ENCODE data around the gene QRFP.

DNA sequence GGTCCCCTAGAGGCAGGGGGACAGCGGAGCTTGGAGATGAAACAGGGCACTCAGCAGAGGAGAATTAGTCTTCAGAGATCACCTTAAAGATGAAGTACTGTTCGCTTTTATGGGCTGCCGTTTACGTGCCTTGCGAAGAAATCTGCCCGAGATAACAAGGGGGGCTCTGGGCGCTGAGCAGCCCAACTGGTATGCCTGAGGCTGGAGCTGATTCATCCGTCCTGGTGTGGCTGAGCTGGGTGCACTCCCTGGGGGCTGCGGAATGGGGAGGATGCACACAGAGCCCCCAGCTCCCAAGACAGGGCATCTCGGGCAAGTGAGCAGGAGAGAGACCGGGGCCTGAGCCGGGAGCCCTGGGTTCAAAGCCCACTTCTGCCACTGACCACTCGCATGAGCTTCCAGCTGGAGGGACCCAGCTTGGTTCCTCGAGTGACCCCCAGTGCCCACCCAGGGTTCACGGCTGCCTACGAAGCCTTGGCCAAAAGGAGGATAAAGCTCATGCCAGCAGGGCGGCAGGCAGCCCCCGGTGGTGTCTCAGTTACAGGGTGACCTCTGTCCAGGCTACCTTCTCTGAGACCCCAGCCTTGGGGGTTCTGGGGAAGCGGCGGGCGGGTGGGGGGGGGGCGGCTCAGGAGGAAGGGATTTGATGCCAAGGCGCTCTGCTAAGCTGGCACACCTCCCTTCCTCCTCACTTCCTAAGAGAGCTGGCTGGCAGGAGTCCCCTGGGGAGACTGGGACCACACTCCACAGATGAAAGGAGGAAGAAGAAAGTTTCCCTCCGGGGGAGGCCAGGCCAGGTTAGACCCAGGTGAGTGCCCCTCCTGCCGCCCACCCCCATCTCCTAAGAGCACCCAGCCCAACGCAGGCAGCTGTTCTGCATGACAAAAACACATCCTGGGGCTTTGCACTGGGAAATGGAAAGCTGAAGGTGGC, 36.8 kb upstream of the QRFP start:
- TF ChIP-seq, protein P1, sequence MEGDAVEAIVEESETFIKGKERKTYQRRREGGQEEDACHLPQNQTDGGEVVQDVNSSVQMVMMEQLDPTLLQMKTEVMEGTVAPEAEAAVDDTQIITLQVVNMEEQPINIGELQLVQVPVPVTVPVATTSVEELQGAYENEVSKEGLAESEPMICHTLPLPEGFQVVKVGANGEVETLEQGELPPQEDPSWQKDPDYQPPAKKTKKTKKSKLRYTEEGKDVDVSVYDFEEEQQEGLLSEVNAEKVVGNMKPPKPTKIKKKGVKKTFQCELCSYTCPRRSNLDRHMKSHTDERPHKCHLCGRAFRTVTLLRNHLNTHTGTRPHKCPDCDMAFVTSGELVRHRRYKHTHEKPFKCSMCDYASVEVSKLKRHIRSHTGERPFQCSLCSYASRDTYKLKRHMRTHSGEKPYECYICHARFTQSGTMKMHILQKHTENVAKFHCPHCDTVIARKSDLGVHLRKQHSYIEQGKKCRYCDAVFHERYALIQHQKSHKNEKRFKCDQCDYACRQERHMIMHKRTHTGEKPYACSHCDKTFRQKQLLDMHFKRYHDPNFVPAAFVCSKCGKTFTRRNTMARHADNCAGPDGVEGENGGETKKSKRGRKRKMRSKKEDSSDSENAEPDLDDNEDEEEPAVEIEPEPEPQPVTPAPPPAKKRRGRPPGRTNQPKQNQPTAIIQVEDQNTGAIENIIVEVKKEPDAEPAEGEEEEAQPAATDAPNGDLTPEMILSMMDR (IDR thresholded peaks at IDR 0.05; ENCODE audit: insufficient read depth, low read length, poor library complexity, severe bottlenecking), result no peak
- TF ChIP-seq EZH2phosphoT487 (conservative IDR thresholded peaks at IDR 0.05; ENCODE audit: low read length), result no peak

Measured in SU-DHL-6 (cell line).